GM12892 (cell line): ENCODE results near the gene SNAPC3.

ENCODE experiments used
- POLR2A ChIP-seq: IDR thresholded peaks from 2 replicates; pipeline ENCODE4 v1.6.1; 2011; ENCODE audit warnings: low read depth, low read length, control low read depth
- POLR2AphosphoS5 ChIP-seq: IDR thresholded peaks from 2 replicates; pipeline ENCODE4 v1.6.1; 2011; ENCODE audit warnings: low read depth, low read length, control low read depth

DNA sequence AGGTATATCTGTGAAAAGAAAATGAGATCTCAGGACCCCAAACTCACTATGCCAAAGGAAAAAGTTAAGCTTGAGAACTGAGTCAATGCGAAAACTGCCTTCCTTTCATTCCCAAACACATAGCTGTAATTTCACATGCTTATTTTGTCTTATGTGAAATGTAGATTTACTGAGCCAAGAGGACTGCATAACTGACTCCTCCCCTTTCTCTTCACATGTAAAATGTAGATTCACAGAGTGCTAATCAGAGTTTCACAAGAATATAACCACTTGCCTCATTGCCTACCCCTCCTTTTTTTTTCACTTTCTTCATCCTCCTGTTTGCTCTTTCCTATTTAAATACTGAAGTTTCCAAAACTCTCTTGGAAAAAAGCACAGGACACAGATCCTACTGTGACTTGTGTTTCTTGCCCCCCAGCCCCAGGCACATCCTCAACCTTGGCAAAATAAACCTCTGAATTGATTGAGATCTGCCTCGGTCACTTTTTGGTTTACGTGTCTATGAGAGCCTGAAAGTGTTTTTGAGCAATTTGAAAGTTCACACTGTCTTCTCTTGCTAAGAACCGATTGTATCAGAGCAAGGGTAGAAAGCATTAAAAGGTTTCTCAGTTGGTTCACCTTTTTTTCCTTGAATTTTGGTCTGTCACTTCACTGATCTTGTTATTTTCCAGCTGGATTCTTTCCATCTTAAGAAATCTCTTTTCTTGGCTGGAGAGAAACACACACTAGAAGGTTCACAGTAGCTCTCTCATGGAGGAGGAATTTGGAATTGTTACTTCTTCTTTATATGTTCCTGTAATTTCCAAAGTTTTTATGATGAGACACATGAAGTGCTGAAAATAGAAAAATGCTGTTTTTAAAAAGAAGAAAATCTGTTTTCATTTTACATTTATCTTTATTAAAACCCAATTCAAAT is 44.8 kb upstream of the SNAPC3 start:
- no peak for TF ChIP-seq POLR2A
- no peak for TF ChIP-seq POLR2AphosphoS5
